Smooth muscle cell (in vitro differentiated cells): ENCODE measurements around the gene INPP5K. TPM values are rescaled to one million over a fixed set of nuclear protein-coding genes. Genes with fewer than 3 reads are reported as not detected.
A peak's percentile ranks its signal among the peaks of the same experiment; 100 is the strongest.
"Not testable (repeated sequence)": the region's sequence is repeated elsewhere in the genome, so short reads cannot be mapped to it uniquely, and the experiment has no call there.

ENCODE experiments used
- DNase-seq: peaks from one replicate; lab custom pipeline; 2025; ENCODE audit not compliant: unreplicated experiment; lab: John Stamatoyannopoulos, UW
- H2AFZ ChIP-seq: fragments of 200-600 bp; sonication (generic); 2 replicates; pipeline ENCODE4 v1.6.0; 2016; ENCODE audit warnings: antibody characterized with exemption, low read depth, mild to moderate bottlenecking
- H3F3A ChIP-seq: fragments of 200-600 bp; sonication (generic); 2 replicates; pipeline ENCODE4 v1.6.0; 2017; ENCODE audit warnings: antibody characterized with exemption, low read depth
- H3K27ac ChIP-seq: fragments of 200-600 bp; sonication (generic); 2 replicates; pipeline ENCODE4 v1.5.1; 2016; ENCODE audit warnings: low read depth, mild to moderate bottlenecking
- H3K27me3 ChIP-seq: fragments of 200-600 bp; sonication (generic); 2 replicates; pipeline ENCODE4 v1.6.1; 2016; ENCODE audit warnings: low read depth, mild to moderate bottlenecking
- H3K36me3 ChIP-seq: fragments of 200-600 bp; sonication (generic); 2 replicates; pipeline ENCODE4 v1.5.1; 2016; ENCODE audit warnings: low read depth
- H3K4me1 ChIP-seq: fragments of 200-600 bp; sonication (generic); 2 replicates; pipeline ENCODE4 v1.5.1; 2016; ENCODE audit warnings: low read depth
- H3K4me2 ChIP-seq: fragments of 200-600 bp; sonication (generic); 2 replicates; pipeline ENCODE4 v1.6.0; 2016; ENCODE audit warnings: mild to moderate bottlenecking
- H3K4me3 ChIP-seq: fragments of 200-600 bp; sonication (generic); 2 replicates; pipeline ENCODE4 v1.5.1; 2016; ENCODE audit warnings: mild to moderate bottlenecking
- H3K79me2 ChIP-seq: fragments of 200-600 bp; sonication (generic); 2 replicates; pipeline ENCODE4 v1.6.0; 2016; ENCODE audit warnings: low read depth, mild to moderate bottlenecking
- H3K9ac ChIP-seq: fragments of 200-600 bp; sonication (generic); 2 replicates; pipeline ENCODE4 v1.6.0; 2016; ENCODE audit warnings: low read depth
- H3K9me3 ChIP-seq: fragments of 200-600 bp; sonication (generic); replicated peaks from 2 replicates; pipeline ENCODE4 v1.5.1; 2016; ENCODE audit warnings: low read depth
- H4K20me1 ChIP-seq: fragments of 200-600 bp; sonication (generic); 2 replicates; pipeline ENCODE4 v1.6.0; 2016; ENCODE audit warnings: low read depth
- CTCF ChIP-seq: fragments of 200-600 bp; sonication (generic); IDR thresholded peaks from 2 replicates; pipeline ENCODE4 v1.5.1; 2017; ENCODE audit warnings: borderline replicate concordance, mild to moderate bottlenecking, antibody characterized with exemption; ENCODE audit not compliant: insufficient read depth, poor library complexity, severe bottlenecking
- WGBS: methylation state at CpG from one replicate; pipeline ENCODE4 v1.1.7; 2016; ENCODE audit warnings: low lambda C conversion rate; 5-methylcytosine and 5-hydroxymethylcytosine counted together
- polyA plus RNA-seq: library from polyadenylated mRNA; unstranded; fragments of >200 nt; fragmentation: Nextera tagmentation; extraction: Ambion mirVana; gene quantifications from 2 replicates; pipeline ENCODE4 v1.2.1, GENCODE V29; 2016
- total RNA-seq: library from RNA; depleted of rRNA; stranded (reverse); fragments of >200 nt; gene quantifications from 2 replicates; pipeline ENCODE4 v1.2.3, GENCODE V29; 2014

Gene INPP5K
- total and polyA plus RNA-seq, 2 experiments from 2014 or later, result 9.6 to 12.6 TPM

GRCh38 chr17:1533661-1534325, 17.4 kb upstream of the INPP5K start:
- no peak overlapping the region for H3K4me3 ChIP-seq
- DNase-seq, result no peak
- H3K9ac ChIP-seq, result no peak overlapping the region
- H3K4me2 ChIP-seq, result no peak overlapping the region
- no peaks in the 10 kb centered on the region for H3F3A ChIP-seq
- no peaks in the 10 kb centered on the region for H3K79me2 ChIP-seq
- no peaks in the 10 kb centered on the region for H3K36me3 ChIP-seq
- TF ChIP-seq CTCF, result no peak
- H4K20me1 ChIP-seq, result no peaks in the 10 kb centered on the region
- no peaks in the 10 kb centered on the region for H3K27me3 ChIP-seq
- H3K27ac ChIP-seq, result no peak overlapping the region
- H3K9me3 ChIP-seq, result no peaks in the 10 kb centered on the region
- H2AFZ ChIP-seq, result no peak overlapping the region
- WGBS, result 97% methylated on average over 24 of the region's 24 CpGs
- H3K4me1 ChIP-seq, result no peaks in the 10 kb centered on the region

DNA sequence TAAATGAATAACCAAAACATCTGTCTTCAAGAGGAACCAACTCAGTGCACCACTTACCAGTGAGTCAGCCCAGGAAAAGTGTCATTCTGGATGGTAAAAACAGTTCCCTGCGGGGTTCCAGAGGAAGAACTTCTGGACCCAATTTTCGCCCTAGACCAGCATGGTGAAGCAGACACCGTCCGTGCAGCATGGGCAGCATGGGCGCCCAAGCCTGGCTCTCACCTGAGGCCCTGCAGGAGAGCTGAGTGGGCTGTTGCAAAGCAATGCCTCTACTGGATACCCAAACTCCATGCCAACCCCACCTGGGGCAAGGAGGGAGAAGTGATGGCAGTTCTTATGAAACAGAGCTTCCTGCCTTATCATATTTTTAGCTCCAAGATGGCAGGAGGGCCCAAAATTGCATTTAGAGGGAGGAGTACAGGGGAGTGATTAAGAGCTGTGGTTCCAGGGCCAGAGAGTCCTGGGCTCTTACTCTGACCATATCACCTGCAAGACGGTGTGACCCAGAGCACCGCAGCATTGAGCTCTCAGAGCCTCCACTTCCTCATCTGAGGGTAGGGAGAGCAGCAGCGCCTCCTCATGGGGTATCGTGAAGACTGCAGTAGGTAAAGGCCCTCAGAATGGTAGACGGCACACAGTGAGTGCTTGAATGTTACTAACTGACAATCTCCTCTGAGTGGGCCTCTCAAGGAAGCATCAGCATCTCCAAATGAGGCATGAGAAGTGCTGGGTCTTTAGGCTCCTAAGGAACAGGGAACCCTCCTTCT, 16.6 kb upstream of the INPP5K start:
- no peak for DNase-seq
- H3K27ac ChIP-seq, result no peak overlapping the region
- H3K36me3 ChIP-seq, result no peaks in the 10 kb centered on the region
- H3K4me2 ChIP-seq, result no peak overlapping the region
- H3K4me3 ChIP-seq, result no peak overlapping the region
- no peaks in the 10 kb centered on the region for H4K20me1 ChIP-seq
- no peak overlapping the region for H3K9ac ChIP-seq
- H3K27me3 ChIP-seq, result no peaks in the 10 kb centered on the region
- TF ChIP-seq CTCF, result peak; percentile 14
- no peaks in the 10 kb centered on the region for H3K79me2 ChIP-seq
- no peak overlapping the region for H2AFZ ChIP-seq
- no peaks in the 10 kb centered on the region for H3K9me3 ChIP-seq
- WGBS, result 88% methylated on average over 10 of the region's 10 CpGs
- no peaks in the 10 kb centered on the region for H3K4me1 ChIP-seq
- H3F3A ChIP-seq, result no peaks in the 10 kb centered on the region

DNA sequence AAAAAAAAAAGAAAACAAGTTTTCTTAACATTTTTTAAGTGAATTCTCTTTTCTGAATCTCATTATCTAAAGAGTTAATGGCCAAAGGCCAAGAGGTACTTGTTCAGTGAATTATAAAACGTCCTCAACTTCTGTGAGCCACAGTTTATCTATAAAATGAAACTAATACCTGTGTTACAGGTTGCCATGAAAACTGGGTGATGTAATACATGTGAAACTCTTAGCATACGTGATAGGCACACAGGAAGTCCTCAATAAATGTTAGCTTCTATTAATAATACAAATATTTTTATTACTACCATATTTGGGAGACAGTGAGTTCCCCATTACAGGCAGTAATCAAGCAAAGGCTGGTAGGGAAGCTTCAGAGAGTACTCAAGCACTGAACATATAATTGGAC, 13.5 kb upstream of the INPP5K start:
- WGBS, result 95% methylated on average over 2 of the region's 2 CpGs
- no peak overlapping the region for H2AFZ ChIP-seq
- H3K4me3 ChIP-seq, result no peak overlapping the region
- no peaks in the 10 kb centered on the region for H3F3A ChIP-seq
- no peak overlapping the region for H3K9ac ChIP-seq
- no peak for TF ChIP-seq CTCF
- no peak overlapping the region for H3K27ac ChIP-seq
- no peak for DNase-seq
- H3K9me3 ChIP-seq, result no peaks in the 10 kb centered on the region
- H3K27me3 ChIP-seq, result no peaks in the 10 kb centered on the region
- no peaks in the 10 kb centered on the region for H3K4me1 ChIP-seq
- no peak overlapping the region for H3K4me2 ChIP-seq
- peaks cover 3% of the 10 kb centered on the region for H3K36me3 ChIP-seq
- H3K79me2 ChIP-seq, result no peaks in the 10 kb centered on the region
- no peaks in the 10 kb centered on the region for H4K20me1 ChIP-seq

- H3K79me2 ChIP-seq, H3K4me1 ChIP-seq, H4K20me1 ChIP-seq, DNase-seq, H3F3A ChIP-seq, H3K9ac ChIP-seq, H3K9me3 ChIP-seq, H3K4me2 ChIP-seq, H3K4me3 ChIP-seq, H3K27ac ChIP-seq, H2AFZ ChIP-seq, H3K27me3 ChIP-seq, H3K36me3 ChIP-seq: not testable (repeated sequence)
- 84% methylated on average over 4 of the region's 4 CpGs for WGBS
Measured at GRCh38 chr17:1526876-1527275, 10.5 kb upstream of the INPP5K start.
